K562 (cell line): ENCODE results near the gene SNAPC2. TPM values are rescaled to one million over a fixed set of nuclear protein-coding genes. Genes with fewer than 3 reads are reported as not detected.

Source experiments
- EWSR1 ChIP-seq: fragments of 450-650 bp; IDR thresholded peaks from 2 replicates; pipeline ENCODE4 v1.6.1; 2018; ENCODE audit warnings: borderline replicate concordance, mild to moderate bottlenecking, low read depth, moderate library complexity; ENCODE audit not compliant: partially characterized antibody
- FOXA1 ChIP-seq: fragments of 450-650 bp; IDR thresholded peaks from 2 replicates; pipeline ENCODE4 v1.6.1; 2016; ENCODE audit warnings: mild to moderate bottlenecking, borderline replicate concordance
- SUPT5H ChIP-seq: fragments of 450-650 bp; IDR thresholded peaks from 2 replicates; pipeline ENCODE4 v1.6.1; 2016
- TARDBP ChIP-seq: fragments of 450-650 bp; IDR thresholded peaks from 2 replicates; pipeline ENCODE4 v1.6.1; 2016
- ZNF121 ChIP-seq: sonication (generic); formaldehyde crosslinking; conservative IDR thresholded peaks from 2 replicates; pipeline ENCODE4 v1.8.0; 2022; ENCODE audit warnings: missing genetic modification reagents
- ZNF274 ChIP-seq: IDR thresholded peaks from 2 replicates; pipeline ENCODE4 v1.6.1; 2011; ENCODE audit warnings: low read depth, mild to moderate bottlenecking, low read length, moderate library complexity, borderline replicate concordance
- ZNF408 ChIP-seq: fragments of 250-450 bp; sonication (Bioruptor Pico); IDR thresholded peaks from 2 replicates; pipeline ENCODE4 v1.4.0; 2020; ENCODE audit warnings: low read depth, mild to moderate bottlenecking, moderate library complexity
- ZNF695 ChIP-seq: fragments of 450-650 bp; formaldehyde crosslinking; IDR thresholded peaks from 2 replicates; pipeline ENCODE4 v1.4.0; 2020; ENCODE audit warnings: mild to moderate bottlenecking, moderate library complexity
- polyA plus RNA-seq, 8 experiments: library from polyadenylated mRNA; depleted of rRNA in 4 of 8; stranded (reverse) in 5 of 8; unstranded in 3 of 8; fragments of >200 nt; fragmentation: Nextera tagmentation in 2 of 8; fragmentation: Illumina TruSeq in 1 of 8; extraction: Ambion mirVana in 2 of 8; extraction: Trizol in 1 of 8; gene quantifications; 2 replicates each; pipeline versions ENCODE4 v1.2.1 to v1.2.3, GENCODE V29; 2011 to 2014; ENCODE audit warnings: inconsistent platforms in 1 of 8, missing spikeins in 1 of 8
- total RNA-seq, 7 experiments: library from RNA; depleted of rRNA in 6 of 7; stranded (reverse); fragments of >200 nt in 6 of 7; fragmentation: Illumina TruSeq in 2 of 7; extraction: Trizol in 2 of 7; gene quantifications; 2 replicates each; pipeline versions ENCODE4 v1.2.1 to v1.2.3, GENCODE V29; 2011 to 2021; ENCODE audit warnings: low replicate concordance in 1 of 7
- TF ChIP-seq, protein P1 (sequence below): IDR thresholded peaks from 2 replicates; pipeline ENCODE4 v1.6.1; 2011; ENCODE audit warnings: borderline replicate concordance, low read depth, mild to moderate bottlenecking, moderate library complexity, low read length; ENCODE audit not compliant: insufficient read depth, poor library complexity, severe bottlenecking
- TF ChIP-seq, protein P2 (sequence below): sonication (generic); formaldehyde crosslinking; IDR thresholded peaks from 2 replicates; pipeline ENCODE4 v1.8.0; 2022; ENCODE audit warnings: mild to moderate bottlenecking, low read depth, missing genetic modification reagents
- TF ChIP-seq, protein P3 (sequence below): IDR thresholded peaks from 3 replicates; pipeline ENCODE4 v1.6.1; 2011; ENCODE audit warnings: borderline replicate concordance, mild to moderate bottlenecking, moderate library complexity; ENCODE audit not compliant: insufficient read length; ENCODE audit errors: extremely low read depth

The SNAPC2 gene
- total and polyA plus RNA-seq, 9 of the 15 experiments (the other 6 are each of a cell fraction or from before 2014, with no cell fraction given): 0.59 to 45.1 (median 15.3) TPM

- TF ChIP-seq, protein P1, sequence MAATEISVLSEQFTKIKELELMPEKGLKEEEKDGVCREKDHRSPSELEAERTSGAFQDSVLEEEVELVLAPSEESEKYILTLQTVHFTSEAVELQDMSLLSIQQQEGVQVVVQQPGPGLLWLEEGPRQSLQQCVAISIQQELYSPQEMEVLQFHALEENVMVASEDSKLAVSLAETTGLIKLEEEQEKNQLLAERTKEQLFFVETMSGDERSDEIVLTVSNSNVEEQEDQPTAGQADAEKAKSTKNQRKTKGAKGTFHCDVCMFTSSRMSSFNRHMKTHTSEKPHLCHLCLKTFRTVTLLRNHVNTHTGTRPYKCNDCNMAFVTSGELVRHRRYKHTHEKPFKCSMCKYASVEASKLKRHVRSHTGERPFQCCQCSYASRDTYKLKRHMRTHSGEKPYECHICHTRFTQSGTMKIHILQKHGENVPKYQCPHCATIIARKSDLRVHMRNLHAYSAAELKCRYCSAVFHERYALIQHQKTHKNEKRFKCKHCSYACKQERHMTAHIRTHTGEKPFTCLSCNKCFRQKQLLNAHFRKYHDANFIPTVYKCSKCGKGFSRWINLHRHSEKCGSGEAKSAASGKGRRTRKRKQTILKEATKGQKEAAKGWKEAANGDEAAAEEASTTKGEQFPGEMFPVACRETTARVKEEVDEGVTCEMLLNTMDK: no peak
- no peak for TF ChIP-seq EWSR1
- TF ChIP-seq ZNF408 (CRISPR knock-in tag): no peak
- TF ChIP-seq FOXA1: no peak
- TF ChIP-seq SUPT5H: no peak
- no peak for TF ChIP-seq ZNF274
- no peak for TF ChIP-seq ZNF121 (CRISPR knock-in tag)
- TF ChIP-seq, protein P2, sequence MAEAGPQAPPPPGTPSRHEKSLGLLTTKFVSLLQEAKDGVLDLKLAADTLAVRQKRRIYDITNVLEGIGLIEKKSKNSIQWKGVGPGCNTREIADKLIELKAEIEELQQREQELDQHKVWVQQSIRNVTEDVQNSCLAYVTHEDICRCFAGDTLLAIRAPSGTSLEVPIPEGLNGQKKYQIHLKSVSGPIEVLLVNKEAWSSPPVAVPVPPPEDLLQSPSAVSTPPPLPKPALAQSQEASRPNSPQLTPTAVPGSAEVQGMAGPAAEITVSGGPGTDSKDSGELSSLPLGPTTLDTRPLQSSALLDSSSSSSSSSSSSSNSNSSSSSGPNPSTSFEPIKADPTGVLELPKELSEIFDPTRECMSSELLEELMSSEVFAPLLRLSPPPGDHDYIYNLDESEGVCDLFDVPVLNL: no peak
- TF ChIP-seq TARDBP: no peak
- TF ChIP-seq, protein P3, sequence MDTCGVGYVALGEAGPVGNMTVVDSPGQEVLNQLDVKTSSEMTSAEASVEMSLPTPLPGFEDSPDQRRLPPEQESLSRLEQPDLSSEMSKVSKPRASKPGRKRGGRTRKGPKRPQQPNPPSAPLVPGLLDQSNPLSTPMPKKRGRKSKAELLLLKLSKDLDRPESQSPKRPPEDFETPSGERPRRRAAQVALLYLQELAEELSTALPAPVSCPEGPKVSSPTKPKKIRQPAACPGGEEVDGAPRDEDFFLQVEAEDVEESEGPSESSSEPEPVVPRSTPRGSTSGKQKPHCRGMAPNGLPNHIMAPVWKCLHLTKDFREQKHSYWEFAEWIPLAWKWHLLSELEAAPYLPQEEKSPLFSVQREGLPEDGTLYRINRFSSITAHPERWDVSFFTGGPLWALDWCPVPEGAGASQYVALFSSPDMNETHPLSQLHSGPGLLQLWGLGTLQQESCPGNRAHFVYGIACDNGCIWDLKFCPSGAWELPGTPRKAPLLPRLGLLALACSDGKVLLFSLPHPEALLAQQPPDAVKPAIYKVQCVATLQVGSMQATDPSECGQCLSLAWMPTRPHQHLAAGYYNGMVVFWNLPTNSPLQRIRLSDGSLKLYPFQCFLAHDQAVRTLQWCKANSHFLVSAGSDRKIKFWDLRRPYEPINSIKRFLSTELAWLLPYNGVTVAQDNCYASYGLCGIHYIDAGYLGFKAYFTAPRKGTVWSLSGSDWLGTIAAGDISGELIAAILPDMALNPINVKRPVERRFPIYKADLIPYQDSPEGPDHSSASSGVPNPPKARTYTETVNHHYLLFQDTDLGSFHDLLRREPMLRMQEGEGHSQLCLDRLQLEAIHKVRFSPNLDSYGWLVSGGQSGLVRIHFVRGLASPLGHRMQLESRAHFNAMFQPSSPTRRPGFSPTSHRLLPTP: no peak
- no peak for TF ChIP-seq ZNF695
Measured at GRCh38 chr19:7871437-7872305, 48.5 kb upstream of the SNAPC2 start (continued).
